HepG2 (cell line): ENCODE data around the gene KMT2E. TPM values are rescaled to one million over a fixed set of nuclear protein-coding genes. Genes with fewer than 3 reads are reported as not detected.

Experiments
- EEA1 ChIP-seq: sonication (generic); formaldehyde crosslinking; IDR thresholded peaks from 2 replicates; pipeline ENCODE4 v1.5.1; 2020; ENCODE audit warnings: mild to moderate bottlenecking, missing genetic modification reagents, borderline replicate concordance
- EP300 ChIP-seq, 3 experiments: sonication (generic) in 1 of 3; formaldehyde crosslinking in 1 of 3; IDR thresholded peaks; 2 replicates each; pipeline versions ENCODE4 v1.5.1 to v1.6.1; 2011 to 2020; ENCODE audit warnings: low read depth in 2 of 3, low read length in 2 of 3, borderline replicate concordance in 1 of 3, improper control_type of control experiment in 1 of 3, mild to moderate bottlenecking in 1 of 3, missing genetic modification reagents in 1 of 3, moderate library complexity in 1 of 3
- SIX4 ChIP-seq: sonication (generic); formaldehyde crosslinking; IDR thresholded peaks from 2 replicates; pipeline ENCODE4 v1.4.0; 2020; ENCODE audit warnings: missing genetic modification reagents
- ZNF225 ChIP-seq: sonication (generic); formaldehyde crosslinking; IDR thresholded peaks from 2 replicates; pipeline ENCODE4 v1.4.0; 2020; ENCODE audit warnings: mild to moderate bottlenecking, missing genetic modification reagents
- ZNF260 ChIP-seq: sonication (generic); formaldehyde crosslinking; IDR thresholded peaks from 2 replicates; pipeline ENCODE4 v1.4.0; 2020; ENCODE audit warnings: missing genetic modification reagents, low read depth, mild to moderate bottlenecking, borderline replicate concordance
- ZNF33B ChIP-seq: sonication (generic); formaldehyde crosslinking; IDR thresholded peaks from 2 replicates; pipeline ENCODE4 v1.5.1; 2020; ENCODE audit warnings: mild to moderate bottlenecking, missing genetic modification reagents
- ZNF430 ChIP-seq: sonication (generic); formaldehyde crosslinking; IDR thresholded peaks from 2 replicates; pipeline ENCODE4 v1.9.0; 2021; ENCODE audit warnings: mild to moderate bottlenecking, missing genetic modification reagents
- ZNF547 ChIP-seq: sonication (generic); formaldehyde crosslinking; IDR thresholded peaks from 2 replicates; pipeline ENCODE4 v1.5.1; 2020; ENCODE audit warnings: mild to moderate bottlenecking, missing genetic modification reagents
- polyA plus RNA-seq, 8 experiments: library from polyadenylated mRNA; depleted of rRNA in 3 of 8; stranded (reverse) in 7 of 8; unstranded in 1 of 8; fragments of >200 nt; fragmentation: Illumina TruSeq in 4 of 8; extraction: Trizol in 4 of 8; gene quantifications; 2 replicates each; pipeline versions ENCODE4 v1.2.1 to v1.2.3, GENCODE V29; 2011 to 2016; ENCODE audit warnings: low read depth in 4 of 8, missing spikeins in 1 of 8, mixed read lengths in 1 of 8; ENCODE audit not compliant: insufficient read depth in 1 of 8
- total RNA-seq, 5 experiments: library from RNA; depleted of rRNA; stranded (reverse); fragments of >200 nt; fragmentation: Illumina TruSeq; extraction: Trizol; gene quantifications; 2 replicates each; pipeline ENCODE4 v1.2.3, GENCODE V29; 2016; ENCODE audit warnings: low read depth in 1 of 5
- TF ChIP-seq, protein P1 (sequence below): sonication (generic); formaldehyde crosslinking; conservative IDR thresholded peaks from 2 replicates; pipeline ENCODE4 v1.8.0; 2022; ENCODE audit warnings: missing genetic modification reagents
- TF ChIP-seq, protein P2 (sequence below): fragments of 450-650 bp; IDR thresholded peaks from 2 replicates; pipeline ENCODE4 v1.6.1; 2017; ENCODE audit warnings: mild to moderate bottlenecking
- TF ChIP-seq, protein P3 (sequence below): sonication (generic); formaldehyde crosslinking; IDR thresholded peaks from 2 replicates; pipeline ENCODE4 v1.9.0; 2021; ENCODE audit warnings: mild to moderate bottlenecking, missing genetic modification reagents
- TF ChIP-seq, protein P4 (sequence below): sonication (generic); formaldehyde crosslinking; IDR thresholded peaks from 2 replicates; pipeline ENCODE4 v1.4.0; 2020; ENCODE audit warnings: missing genetic modification reagents

Gene KMT2E
- total and polyA plus RNA-seq, 2 of the 13 experiments (the other 11 are each of a cell fraction or from before 2014, with no cell fraction given): 6.3 to 24.4 TPM

DNA sequence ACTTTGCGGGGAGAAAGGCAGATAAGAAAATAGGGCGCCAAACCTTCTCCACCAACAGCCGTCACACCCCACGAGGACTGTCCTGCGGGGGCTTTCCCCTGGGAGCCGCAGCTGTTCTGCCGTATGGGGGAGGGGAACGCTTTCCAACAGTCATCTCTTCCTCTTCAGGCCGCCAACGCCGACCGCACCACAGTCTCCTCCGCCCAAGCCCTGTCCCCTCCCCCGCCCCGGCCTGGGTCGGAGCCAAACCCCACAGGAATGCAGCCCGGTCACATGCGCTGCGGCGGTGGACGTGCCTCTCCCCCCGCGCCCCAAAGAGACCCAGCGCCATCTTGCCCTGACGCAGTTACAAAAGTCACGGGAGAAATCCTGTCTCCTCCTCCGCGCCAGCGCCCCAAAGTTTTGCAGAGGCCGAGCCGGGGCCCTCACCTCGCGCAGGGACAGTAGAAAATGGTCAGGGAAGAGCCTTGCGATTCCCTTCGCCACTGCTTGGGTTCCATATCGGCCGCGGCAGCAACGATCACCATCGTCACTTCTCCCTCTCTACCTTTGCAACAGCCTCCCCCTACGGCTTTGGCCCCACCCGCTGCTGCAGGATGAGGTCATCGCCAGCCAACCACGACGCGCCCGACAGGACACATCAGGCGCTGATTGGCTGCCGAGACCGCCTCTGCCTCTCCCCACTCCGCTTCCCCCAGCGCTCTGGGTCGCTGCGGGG, 1.3 kb upstream of the KMT2E start (continued):
- TF ChIP-seq, protein P1, sequence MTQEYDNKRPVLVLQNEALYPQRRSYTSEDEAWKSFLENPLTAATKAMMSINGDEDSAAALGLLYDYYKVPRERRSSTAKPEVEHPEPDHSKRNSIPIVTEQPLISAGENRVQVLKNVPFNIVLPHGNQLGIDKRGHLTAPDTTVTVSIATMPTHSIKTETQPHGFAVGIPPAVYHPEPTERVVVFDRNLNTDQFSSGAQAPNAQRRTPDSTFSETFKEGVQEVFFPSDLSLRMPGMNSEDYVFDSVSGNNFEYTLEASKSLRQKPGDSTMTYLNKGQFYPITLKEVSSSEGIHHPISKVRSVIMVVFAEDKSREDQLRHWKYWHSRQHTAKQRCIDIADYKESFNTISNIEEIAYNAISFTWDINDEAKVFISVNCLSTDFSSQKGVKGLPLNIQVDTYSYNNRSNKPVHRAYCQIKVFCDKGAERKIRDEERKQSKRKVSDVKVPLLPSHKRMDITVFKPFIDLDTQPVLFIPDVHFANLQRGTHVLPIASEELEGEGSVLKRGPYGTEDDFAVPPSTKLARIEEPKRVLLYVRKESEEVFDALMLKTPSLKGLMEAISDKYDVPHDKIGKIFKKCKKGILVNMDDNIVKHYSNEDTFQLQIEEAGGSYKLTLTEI (CRISPR knock-in tag): no peak
- TF ChIP-seq SIX4 (CRISPR knock-in tag): peak; percentile 35; the same call in 1 of the 2 replicates
- TF ChIP-seq, protein P2, sequence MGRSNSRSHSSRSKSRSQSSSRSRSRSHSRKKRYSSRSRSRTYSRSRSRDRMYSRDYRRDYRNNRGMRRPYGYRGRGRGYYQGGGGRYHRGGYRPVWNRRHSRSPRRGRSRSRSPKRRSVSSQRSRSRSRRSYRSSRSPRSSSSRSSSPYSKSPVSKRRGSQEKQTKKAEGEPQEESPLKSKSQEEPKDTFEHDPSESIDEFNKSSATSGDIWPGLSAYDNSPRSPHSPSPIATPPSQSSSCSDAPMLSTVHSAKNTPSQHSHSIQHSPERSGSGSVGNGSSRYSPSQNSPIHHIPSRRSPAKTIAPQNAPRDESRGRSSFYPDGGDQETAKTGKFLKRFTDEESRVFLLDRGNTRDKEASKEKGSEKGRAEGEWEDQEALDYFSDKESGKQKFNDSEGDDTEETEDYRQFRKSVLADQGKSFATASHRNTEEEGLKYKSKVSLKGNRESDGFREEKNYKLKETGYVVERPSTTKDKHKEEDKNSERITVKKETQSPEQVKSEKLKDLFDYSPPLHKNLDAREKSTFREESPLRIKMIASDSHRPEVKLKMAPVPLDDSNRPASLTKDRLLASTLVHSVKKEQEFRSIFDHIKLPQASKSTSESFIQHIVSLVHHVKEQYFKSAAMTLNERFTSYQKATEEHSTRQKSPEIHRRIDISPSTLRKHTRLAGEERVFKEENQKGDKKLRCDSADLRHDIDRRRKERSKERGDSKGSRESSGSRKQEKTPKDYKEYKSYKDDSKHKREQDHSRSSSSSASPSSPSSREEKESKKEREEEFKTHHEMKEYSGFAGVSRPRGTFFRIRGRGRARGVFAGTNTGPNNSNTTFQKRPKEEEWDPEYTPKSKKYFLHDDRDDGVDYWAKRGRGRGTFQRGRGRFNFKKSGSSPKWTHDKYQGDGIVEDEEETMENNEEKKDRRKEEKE: no peak
- TF ChIP-seq, protein P3, sequence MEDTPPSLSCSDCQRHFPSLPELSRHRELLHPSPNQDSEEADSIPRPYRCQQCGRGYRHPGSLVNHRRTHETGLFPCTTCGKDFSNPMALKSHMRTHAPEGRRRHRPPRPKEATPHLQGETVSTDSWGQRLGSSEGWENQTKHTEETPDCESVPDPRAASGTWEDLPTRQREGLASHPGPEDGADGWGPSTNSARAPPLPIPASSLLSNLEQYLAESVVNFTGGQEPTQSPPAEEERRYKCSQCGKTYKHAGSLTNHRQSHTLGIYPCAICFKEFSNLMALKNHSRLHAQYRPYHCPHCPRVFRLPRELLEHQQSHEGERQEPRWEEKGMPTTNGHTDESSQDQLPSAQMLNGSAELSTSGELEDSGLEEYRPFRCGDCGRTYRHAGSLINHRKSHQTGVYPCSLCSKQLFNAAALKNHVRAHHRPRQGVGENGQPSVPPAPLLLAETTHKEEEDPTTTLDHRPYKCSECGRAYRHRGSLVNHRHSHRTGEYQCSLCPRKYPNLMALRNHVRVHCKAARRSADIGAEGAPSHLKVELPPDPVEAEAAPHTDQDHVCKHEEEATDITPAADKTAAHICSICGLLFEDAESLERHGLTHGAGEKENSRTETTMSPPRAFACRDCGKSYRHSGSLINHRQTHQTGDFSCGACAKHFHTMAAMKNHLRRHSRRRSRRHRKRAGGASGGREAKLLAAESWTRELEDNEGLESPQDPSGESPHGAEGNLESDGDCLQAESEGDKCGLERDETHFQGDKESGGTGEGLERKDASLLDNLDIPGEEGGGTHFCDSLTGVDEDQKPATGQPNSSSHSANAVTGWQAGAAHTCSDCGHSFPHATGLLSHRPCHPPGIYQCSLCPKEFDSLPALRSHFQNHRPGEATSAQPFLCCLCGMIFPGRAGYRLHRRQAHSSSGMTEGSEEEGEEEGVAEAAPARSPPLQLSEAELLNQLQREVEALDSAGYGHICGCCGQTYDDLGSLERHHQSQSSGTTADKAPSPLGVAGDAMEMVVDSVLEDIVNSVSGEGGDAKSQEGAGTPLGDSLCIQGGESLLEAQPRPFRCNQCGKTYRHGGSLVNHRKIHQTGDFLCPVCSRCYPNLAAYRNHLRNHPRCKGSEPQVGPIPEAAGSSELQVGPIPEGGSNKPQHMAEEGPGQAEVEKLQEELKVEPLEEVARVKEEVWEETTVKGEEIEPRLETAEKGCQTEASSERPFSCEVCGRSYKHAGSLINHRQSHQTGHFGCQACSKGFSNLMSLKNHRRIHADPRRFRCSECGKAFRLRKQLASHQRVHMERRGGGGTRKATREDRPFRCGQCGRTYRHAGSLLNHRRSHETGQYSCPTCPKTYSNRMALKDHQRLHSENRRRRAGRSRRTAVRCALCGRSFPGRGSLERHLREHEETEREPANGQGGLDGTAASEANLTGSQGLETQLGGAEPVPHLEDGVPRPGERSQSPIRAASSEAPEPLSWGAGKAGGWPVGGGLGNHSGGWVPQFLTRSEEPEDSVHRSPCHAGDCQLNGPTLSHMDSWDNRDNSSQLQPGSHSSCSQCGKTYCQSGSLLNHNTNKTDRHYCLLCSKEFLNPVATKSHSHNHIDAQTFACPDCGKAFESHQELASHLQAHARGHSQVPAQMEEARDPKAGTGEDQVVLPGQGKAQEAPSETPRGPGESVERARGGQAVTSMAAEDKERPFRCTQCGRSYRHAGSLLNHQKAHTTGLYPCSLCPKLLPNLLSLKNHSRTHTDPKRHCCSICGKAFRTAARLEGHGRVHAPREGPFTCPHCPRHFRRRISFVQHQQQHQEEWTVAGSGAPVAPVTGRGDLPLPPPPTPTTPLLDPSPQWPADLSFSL (CRISPR knock-in tag): no peak
- peak; percentile 58; the same call in 1 of the 2 replicates for TF ChIP-seq ZNF547 (CRISPR knock-in tag)
- TF ChIP-seq, protein P4, sequence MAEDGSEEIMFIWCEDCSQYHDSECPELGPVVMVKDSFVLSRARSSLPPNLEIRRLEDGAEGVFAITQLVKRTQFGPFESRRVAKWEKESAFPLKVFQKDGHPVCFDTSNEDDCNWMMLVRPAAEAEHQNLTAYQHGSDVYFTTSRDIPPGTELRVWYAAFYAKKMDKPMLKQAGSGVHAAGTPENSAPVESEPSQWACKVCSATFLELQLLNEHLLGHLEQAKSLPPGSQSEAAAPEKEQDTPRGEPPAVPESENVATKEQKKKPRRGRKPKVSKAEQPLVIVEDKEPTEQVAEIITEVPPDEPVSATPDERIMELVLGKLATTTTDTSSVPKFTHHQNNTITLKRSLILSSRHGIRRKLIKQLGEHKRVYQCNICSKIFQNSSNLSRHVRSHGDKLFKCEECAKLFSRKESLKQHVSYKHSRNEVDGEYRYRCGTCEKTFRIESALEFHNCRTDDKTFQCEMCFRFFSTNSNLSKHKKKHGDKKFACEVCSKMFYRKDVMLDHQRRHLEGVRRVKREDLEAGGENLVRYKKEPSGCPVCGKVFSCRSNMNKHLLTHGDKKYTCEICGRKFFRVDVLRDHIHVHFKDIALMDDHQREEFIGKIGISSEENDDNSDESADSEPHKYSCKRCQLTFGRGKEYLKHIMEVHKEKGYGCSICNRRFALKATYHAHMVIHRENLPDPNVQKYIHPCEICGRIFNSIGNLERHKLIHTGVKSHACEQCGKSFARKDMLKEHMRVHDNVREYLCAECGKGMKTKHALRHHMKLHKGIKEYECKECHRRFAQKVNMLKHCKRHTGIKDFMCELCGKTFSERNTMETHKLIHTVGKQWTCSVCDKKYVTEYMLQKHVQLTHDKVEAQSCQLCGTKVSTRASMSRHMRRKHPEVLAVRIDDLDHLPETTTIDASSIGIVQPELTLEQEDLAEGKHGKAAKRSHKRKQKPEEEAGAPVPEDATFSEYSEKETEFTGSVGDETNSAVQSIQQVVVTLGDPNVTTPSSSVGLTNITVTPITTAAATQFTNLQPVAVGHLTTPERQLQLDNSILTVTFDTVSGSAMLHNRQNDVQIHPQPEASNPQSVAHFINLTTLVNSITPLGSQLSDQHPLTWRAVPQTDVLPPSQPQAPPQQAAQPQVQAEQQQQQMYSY: no peak
- peak; percentile 24; the same call in 1 of the 2 replicates for TF ChIP-seq ZNF33B
- TF ChIP-seq ZNF260 (CRISPR knock-in tag): no peak
- TF ChIP-seq ZNF225: peak; percentile 42; the same call in 1 of the 2 replicates
- peak; percentile 70 for TF ChIP-seq ZNF430 (CRISPR knock-in tag)
- TF ChIP-seq EEA1 (CRISPR knock-in tag): 0 out of 2 replicates have a peak, but pooled peaks have one; percentile 69
- peak; percentile 28 to 71; a peak in 3 of 4 replicates for TF ChIP-seq EP300 (IDR thresholded peaks at IDR 0.05; ENCODE audit: low read depth in 2 of 2, low read length in 2 of 2)
- peak; percentile 45; the same call in 1 of the 2 replicates for TF ChIP-seq EP300 (CRISPR knock-in tag; IDR thresholded peaks at IDR 0.05; ENCODE audit: borderline replicate concordance)
